HG03060 (cell line): ENCODE data around the gene BTBD16.

Source experiments
- ATAC-seq: cut with Tn5 transposase; IDR thresholded peaks from one replicate; pipeline ENCODE4 v1.9.1; 2021; ENCODE audit warnings: low read depth, moderate number of reproducible peaks; ENCODE audit not compliant: unreplicated experiment

BTBD16 gene

DNA sequence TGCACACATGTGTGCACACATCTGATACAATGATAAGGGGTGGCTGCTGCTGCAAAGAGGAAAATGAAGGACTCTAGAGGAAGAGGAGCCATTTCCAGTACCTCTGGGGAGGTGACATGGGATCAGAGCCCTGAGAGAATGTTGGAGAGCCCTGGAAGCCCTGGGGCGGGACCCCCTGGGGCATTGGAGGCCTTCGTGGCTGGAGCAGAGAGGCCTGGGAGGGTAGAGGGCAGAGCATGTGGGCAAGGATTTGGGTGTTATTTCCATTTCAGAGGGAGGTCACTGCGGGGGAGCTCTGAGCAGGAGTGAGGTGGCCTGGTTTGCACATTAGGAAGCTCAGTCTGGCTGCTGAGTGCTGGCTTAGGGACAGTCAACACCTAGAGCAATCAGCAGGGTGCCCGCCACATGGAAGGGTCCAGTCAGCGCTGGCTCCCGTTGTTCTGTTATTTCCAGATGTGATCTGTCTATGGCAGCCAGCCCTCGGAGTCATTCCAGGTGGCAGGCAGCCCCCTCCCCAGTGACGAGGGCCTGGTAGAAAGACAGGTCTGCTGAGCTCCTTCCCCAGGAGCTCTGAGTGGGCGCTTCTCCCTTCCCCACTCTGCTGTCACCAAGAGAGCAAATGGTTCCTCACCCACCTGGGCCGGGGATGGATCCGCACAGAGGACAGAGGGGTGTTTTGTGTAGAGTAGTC lies 24.1 kb upstream of the BTBD16 start:
- no peak for ATAC-seq

DNA sequence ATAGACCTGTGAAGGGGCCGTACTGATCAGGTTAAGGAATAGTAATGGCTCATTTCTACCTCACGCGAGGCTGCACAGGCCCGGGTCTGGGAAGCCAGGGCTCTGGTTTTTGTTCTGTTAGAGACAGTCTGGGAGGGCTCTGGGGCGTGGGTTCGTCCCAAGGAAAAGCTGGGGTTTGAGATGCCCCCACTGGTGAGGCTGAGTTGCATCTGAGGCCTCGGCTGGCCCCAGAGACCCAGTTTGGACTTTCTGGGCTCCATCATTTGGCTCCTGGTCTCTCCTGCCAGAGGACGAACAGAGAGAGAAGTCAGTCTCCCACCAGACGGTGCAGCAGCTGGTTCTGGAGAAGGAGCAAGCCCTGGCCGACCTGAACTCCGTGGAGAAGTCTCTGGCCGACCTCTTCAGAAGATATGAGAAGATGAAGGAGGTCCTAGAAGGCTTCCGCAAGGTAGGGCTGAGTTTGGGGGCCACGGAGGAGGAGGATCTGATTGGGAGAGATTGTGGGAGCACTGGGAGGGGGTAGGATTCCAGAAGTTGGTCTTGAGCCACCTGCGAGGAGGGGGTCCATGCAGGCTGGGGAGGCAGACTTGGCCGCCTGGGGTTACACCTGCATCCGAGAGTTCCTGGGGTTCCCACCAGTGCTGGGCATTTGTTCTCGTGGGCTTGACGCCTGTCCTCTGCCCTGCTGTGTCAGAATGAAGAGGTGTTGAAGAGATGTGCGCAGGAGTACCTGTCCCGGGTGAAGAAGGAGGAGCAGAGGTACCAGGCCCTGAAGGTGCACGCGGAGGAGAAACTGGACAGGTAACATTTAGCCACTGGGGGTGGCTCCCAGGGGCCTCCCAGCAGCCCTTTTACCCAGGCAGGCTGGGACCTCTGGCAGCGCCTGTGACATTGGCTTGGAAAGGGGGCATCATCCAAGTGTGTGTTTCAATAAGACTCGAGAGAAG lies 22.5 kb upstream of the BTBD16 start:
- no peak for ATAC-seq

DNA sequence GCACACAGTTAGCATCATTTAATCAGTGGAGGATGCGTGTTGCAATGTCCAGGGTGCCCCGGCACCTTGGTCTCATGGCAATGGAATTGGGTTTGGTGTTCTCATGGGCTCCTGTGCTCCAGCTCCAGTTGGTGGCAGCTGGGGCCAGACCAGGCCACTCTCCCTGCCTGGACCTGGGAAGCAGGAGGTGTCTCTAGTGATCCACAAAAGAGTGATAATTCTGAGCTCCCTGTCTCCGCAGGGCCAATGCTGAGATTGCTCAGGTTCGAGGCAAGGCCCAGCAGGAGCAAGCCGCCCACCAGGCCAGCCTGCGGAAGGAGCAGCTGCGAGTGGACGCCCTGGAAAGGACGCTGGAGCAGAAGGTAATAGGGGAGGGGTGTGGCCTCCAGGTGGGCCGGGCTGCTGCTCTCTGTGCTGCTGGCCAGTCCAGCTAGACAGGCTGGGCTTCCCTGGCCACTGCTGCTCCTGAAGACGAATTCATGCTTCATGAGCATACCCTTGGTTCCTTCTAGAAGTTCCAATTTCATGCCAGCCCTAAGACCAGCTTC lies 21.7 kb upstream of the BTBD16 start:
- no peak for ATAC-seq

GRCh38 chr10:122249991-122250750 lies 20.9 kb upstream of the BTBD16 start:
- ATAC-seq: no peak

DNA sequence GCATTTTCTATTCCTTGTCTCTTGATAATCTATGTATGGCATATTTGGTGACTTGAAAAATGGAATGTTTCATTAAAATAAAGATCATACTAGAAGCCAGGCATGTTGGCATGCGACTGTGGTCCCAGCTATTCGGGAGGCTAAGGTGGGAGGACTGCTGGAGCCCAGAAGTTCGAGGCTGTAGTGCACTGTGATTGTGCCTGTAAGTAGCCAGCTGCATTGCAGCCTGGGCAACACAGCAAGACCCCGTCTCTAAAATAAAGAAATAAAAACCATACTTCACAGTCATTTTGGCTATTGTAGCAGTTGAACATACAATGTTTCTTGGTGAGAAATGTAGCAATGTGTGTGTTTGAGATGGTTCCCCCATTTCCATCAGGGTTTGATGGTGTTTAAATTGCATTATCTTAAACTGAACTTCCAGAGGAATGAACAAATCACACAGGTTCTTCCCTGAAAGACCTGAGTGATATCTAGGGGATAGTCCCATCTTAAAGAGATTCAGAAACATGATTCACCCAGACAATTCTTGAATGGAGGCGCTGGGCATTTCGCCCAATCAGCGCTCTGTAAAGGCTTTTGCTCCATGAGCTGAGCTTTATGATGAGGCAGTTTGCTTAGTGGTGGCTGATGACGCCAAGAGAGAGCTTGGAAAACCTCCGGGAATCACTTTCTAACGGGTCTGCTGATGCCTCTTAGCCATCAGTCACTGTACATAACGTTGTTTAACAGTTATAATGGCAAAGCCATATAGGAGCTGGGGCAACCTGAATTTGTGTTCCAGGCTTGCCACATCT lies 19.4 kb upstream of the BTBD16 start:
- no peak for ATAC-seq

DNA sequence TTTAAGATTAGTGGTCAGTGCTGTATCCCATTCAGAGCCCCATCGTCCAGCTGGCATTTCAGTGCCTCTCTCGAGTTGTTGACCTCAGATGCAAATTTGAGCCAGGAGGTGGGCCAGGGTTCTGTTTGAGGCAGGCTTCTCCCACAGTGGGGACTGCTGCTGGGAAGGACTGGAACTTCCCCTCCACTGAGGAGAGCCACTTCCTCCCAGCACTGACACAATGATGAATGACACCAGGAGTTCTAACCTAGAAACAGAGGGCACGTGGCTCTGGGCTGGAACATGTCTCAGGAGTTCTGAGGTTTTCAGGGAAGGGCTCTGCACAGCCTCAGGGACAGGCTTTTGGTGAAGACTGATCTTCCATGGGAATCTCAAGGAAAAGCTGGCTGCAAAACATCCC lies 18.3 kb upstream of the BTBD16 start:
- ATAC-seq: no peak

DNA sequence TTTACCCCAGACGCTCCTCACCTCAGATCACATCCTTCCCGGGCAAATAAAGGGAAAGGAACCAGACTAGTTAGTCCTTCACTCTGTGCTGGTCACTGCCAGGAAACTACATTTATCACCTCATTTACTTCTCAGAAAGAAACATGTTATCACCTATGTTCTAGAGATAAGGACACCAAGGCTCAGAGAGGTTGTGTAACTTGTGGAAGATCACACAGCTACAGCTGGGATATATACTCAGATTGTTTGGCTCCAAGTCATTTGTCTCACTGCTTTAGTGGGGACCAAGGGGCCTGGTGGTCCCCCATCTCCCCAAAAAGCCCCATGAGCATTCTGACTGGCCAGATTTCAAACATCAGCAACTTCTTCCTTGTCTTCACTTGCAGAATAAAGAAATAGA lies 17.5 kb upstream of the BTBD16 start:
- ATAC-seq: no peak

GRCh38 chr10:122254831-122255230 lies 16.3 kb upstream of the BTBD16 start:
- ATAC-seq: no peak

- no peak for ATAC-seq
Observed at GRCh38 chr10:122255509-122256301, 15.4 kb upstream of the BTBD16 start.

DNA sequence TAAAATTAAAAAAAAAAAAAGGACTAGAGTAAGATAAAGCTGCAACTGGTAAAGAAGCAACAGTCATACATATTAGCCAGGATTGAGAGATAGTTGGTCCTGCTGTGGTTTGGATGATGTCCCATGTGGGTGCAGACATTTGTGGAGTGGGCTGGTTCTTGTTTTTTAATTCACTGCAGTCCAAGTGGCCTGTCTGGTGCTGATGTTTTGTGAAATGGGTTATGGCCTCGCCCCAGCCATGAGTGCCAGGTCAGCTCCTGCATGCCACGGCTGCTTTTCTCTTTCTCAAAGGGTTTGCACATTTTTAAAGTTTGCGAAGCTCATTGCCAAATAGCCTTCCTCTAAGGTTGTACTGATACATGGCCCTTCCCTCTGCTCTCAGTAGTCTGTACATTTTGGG lies 14.1 kb upstream of the BTBD16 start:
- no peak for ATAC-seq

DNA sequence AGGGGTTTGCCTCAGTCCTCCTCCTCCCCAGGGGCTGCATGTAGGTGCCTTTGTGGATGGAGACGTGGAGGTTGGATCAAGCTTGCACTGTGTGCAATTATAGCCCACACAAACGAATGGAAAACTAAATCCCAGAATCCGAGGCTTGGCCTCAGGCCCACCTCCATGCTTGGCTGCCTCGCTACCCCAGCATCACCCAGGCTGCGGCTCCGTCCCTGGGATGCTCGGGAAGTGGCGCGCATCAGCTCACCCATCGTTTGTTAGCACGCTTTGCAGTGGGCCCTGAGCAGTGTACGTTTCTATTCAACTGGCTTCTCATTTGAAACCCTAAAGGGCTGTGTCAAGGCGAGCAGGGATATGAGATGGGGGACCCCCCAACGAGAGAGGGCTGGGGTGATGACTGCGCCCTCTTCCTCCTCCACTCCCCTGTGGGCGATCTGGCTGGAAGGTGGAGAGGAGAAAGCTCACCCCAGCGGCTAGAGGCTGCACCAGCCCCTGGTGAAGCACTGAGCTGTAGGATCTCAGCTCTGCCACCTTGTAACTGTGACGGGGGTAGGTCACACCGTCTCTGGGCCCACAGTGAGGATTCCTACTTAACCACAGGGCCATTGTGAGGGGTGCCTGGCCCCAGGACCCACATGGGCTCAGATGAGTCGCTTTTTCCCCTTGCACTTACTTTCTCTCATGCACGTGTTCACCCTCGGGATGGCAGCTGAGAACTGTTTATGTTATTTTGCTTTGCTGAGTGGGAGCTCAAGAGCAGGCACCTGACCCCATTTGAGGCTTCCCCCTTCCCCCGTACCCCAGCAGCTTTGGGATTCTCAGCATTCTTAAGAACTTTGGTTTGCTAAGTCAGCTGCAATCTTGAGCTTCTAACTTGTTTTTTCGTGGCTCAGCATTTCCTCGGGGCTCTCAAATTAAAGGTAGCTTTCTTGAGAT lies 12.7 kb upstream of the BTBD16 start:
- ATAC-seq: no peak

GRCh38 chr10:122259075-122259466 lies 12.0 kb upstream of the BTBD16 start:
- ATAC-seq: no peak

DNA sequence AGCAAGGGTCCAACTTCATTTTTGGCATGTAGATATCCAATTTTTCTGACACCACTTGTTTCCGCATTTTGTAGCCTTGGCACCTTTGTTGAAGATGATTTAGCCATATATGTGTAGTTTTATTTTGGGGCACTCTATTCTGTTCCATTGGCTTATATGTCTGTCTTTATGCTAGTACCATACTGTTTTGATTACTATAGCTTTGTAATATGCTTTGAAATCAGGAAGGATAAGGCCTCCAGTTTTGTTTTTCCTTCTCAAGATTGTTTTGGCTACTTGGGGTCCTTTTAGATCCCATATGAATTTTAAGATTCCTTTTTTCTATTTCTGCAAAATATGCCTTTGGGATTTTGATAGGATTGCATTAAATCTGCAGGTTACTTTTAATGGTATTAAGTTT lies 9.5 kb upstream of the BTBD16 start:
- no peak for ATAC-seq

DNA sequence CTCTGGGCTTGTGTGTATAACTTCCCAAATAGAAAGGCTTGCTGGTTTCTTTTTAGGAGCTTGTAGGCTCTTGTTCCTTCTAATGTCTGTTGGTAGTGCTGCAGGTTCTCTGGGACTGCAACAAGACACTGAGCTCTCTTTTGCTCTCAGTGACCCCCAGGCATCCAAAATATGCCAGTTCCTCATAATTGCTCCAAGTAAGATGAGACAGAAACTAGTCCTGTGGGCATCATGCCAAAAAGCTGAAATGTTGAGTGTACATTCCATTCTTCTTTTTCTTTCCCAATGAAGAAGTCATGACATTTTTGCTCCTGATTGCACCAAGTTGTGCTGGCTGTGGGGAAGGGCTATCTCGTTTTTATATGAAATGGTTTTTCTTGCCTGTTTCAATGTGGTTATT lies 7.1 kb upstream of the BTBD16 start:
- no peak for ATAC-seq

GRCh38 chr10:122264436-122264835 lies 6.7 kb upstream of the BTBD16 start:
- no peak for ATAC-seq

- ATAC-seq: no peak
Observed at GRCh38 chr10:122264931-122265330, 6.2 kb upstream of the BTBD16 start.

DNA sequence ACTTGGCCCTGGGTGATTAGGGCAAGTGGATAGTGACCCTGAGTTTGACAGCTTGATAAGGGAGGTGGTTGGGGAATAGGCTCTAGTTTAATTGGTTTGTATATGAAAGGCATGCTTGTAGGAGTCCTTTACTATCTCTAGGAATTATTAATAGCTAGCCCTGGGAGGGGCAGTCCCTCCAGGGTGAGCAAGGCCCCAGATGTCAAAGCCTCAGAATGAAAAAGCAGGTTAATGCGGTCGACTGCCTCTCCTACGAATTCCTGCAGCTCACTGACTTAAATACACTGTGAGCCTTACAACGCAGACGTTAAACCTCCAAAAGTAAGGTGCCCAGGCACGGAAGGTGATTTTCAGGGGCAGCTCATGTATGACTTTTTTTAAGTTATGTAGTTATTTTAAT lies 5.2 kb upstream of the BTBD16 start:
- ATAC-seq: no peak
